Activated CD4-positive, alpha-beta T cell treated with anti-CD3 and anti-CD28 coated beads, Interleukin-2, amount 10 ng/mL, durations not matched to agents 7 days and 5 days (primary cell): Measurements from ENCODE around the gene TARS3. TPM values are rescaled to one million over a fixed set of nuclear protein-coding genes. Genes with fewer than 3 reads are reported as not detected.
A peak's percentile ranks its signal among the peaks of the same experiment; 100 is the strongest.

Experiments
- CTCF ChIA-PET: fragments of 350-600 bp; sonication (Branson Sonifier 250); formaldehyde crosslinking; loops from one replicate; lab custom pipeline; 2021; ENCODE audit warnings: antibody characterized with exemption; lab: Charles Lee
- POLR2A ChIA-PET: fragments of 350-600 bp; sonication (Branson Sonifier 250); formaldehyde crosslinking; loops from one replicate; lab custom pipeline; 2021; ENCODE audit warnings: antibody characterized with exemption; lab: Charles Lee
- DNase-seq: peaks from one replicate; pipeline ENCODE4 v3.0.0-alpha.2; 2020
- H3K27ac Mint-ChIP-seq: one replicate; pipeline ENCODE4 v1.8.0; 2021; ENCODE audit warnings: mild to moderate bottlenecking, moderate library complexity, mixed read lengths
- H3K27me3 Mint-ChIP-seq: one replicate; pipeline ENCODE4 v1.8.0; 2021; ENCODE audit warnings: mixed read lengths
- H3K36me3 Mint-ChIP-seq: one replicate; pipeline ENCODE4 v1.8.0; 2021; ENCODE audit warnings: low read depth, mixed read lengths
- H3K4me1 Mint-ChIP-seq: one replicate; pipeline ENCODE4 v1.8.0; 2021; ENCODE audit warnings: mixed read lengths
- H3K4me3 Mint-ChIP-seq: one replicate; pipeline ENCODE4 v1.8.0; 2021; ENCODE audit warnings: mild to moderate bottlenecking, moderate library complexity, mixed read lengths
- H3K9me3 Mint-ChIP-seq: one replicate; pipeline ENCODE4 v1.8.0; 2021; ENCODE audit warnings: mixed read lengths
- total RNA-seq, 2 experiments: library from RNA; stranded (reverse); gene quantifications; one replicate each; pipeline ENCODE4 v1.2.3, GENCODE V29; 2021

Gene TARS3
- total RNA-seq, 2 experiments from 2014 or later, result 11.8 to 14.3 TPM

DNA sequence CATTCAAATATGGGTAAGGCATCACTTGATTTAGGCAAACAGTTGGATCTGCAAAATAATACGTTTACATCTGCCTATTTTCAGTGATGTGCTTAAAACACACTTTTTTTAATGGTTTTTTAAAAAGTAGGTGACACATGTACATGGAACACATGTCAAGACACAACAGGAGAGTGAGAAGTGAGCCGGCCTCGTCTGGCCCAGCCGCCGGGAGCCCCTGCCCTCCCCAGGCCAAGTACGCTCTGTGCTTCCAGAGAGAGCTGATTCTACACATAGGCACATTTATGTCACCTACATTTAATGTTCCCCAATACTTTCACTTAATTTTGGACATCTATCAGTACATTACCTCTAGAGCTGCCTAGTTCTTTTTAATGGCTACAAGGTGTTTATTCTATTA, 75.9 kb downstream of the TARS3 start:
- no peak for DNase-seq
- CTCF ChIA-PET, result no interaction called here
- no peak overlapping the region for H3K27ac Mint-ChIP-seq
- no peaks in the 10 kb centered on the region for H3K9me3 Mint-ChIP-seq
- H3K36me3 Mint-ChIP-seq, result peaks cover 34% of the 10 kb centered on the region
- no peaks in the 10 kb centered on the region for H3K27me3 Mint-ChIP-seq
- peaks cover 40% of the 10 kb centered on the region for H3K4me1 Mint-ChIP-seq
- no peak overlapping the region for H3K4me3 Mint-ChIP-seq
- POLR2A ChIA-PET, result no interaction called here

DNA sequence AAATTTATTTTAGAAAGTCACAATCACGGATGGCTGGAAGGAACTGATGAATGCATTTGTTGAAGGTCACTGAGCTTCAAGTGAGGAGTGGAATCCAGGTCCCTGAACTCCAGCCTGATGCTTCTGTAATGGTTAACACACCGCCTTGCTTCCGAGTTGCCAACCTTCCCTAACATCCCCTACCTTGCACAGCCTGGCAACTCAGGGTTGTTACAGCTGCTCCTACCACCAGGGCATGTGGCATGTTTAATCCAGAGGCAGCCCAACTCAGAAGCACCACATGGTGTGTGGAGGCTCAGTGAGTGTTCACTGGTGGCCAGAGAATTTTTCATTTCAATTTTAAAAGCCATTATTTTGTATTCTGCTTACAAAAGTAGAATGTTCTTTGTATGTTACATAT, 77.0 kb downstream of the TARS3 start:
- peaks cover 47% of the 10 kb centered on the region for H3K4me1 Mint-ChIP-seq
- H3K9me3 Mint-ChIP-seq, result no peaks in the 10 kb centered on the region
- POLR2A ChIA-PET, result no interaction called here
- no peak overlapping the region for H3K4me3 Mint-ChIP-seq
- peaks cover 39% of the 10 kb centered on the region for H3K36me3 Mint-ChIP-seq
- no peaks in the 10 kb centered on the region for H3K27me3 Mint-ChIP-seq
- CTCF ChIA-PET, result interaction anchor here (1.0 kb wide), 1 partner anchor 345 kb away, joined by 3 read pairs; no protein-coding TSS in a partner anchor
- H3K27ac Mint-ChIP-seq, result no peak overlapping the region
- no peak for DNase-seq

- Mint-ChIP-seq H3K9me3 (no peaks in the 10 kb centered on the region), H3K4me3 (no peak overlapping the region), H3K4me1 (peaks cover 53% of the 10 kb centered on the region), H3K27ac (no peak overlapping the region), H3K36me3 (peaks cover 44% of the 10 kb centered on the region), H3K27me3 (no peaks in the 10 kb centered on the region)
- ChIA-PET POLR2A (no interaction called here), CTCF (interaction anchor here (1.0 kb wide), 1 partner anchor 345 kb away, joined by 3 read pairs; no protein-coding TSS in a partner anchor)
- DNase-seq, result no peak
Measured at GRCh38 chr15:101646672-101647071, 77.6 kb downstream of the TARS3 start.

DNA sequence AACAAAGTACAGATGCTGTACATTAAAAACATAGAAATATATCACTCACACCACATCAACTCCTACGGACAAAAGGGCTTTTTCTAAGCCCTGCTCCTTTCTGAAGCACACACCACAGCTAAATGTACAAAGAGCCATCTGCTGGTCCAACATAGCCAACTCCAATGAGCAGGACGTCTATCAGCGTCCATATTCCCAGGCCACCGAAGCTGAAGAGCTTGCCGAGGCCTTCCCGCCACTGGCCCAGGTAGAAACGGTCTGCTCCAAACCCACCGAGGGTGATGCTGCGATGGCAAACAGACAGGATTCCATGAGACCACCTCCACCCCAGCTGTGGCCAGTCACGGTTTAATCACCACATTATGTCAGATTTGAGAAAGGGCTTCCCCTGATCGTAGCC, 81.9 kb downstream of the TARS3 start:
- Mint-ChIP-seq H3K4me1 (peaks cover 37% of the 10 kb centered on the region), H3K36me3 (peaks cover 45% of the 10 kb centered on the region), H3K4me3 (no peak overlapping the region), H3K27me3 (no peaks in the 10 kb centered on the region), H3K9me3 (no peaks in the 10 kb centered on the region), H3K27ac (peak overlapping the region; percentile 93)
- no peak for DNase-seq
- ChIA-PET POLR2A (no interaction called here), CTCF (interaction anchor here (0.5 to 2.0 kb wide), 7 partner anchors 10 to 354 kb away, joined by 3 to 16 read pairs (median 4); partner anchors contain the start of gene TM2D3)

DNA sequence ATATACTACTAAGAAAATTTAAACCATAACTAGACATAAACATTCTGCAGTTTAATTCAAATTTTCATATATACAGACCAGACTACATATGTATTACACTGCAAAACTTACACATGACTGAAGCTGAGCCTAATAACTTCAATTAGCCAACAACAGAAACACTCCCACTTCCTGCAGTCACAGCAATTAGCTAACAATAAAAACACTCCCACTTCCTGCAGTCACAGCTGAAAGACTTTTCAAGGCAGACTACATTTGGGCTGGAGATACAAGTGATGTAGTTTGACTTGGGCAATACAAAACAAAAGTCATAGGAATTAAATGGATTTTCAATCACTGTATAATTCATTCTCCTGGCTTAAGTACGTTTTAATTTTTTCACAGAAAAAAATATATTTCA, 82.4 kb downstream of the TARS3 start:
- CTCF ChIA-PET, result interaction anchor here (0.5 to 2.0 kb wide), 8 partner anchors 10 to 359 kb away, joined by 3 to 16 read pairs (median 4); partner anchors contain the start of gene TM2D3
- H3K9me3 Mint-ChIP-seq, result no peaks in the 10 kb centered on the region
- no peaks in the 10 kb centered on the region for H3K27me3 Mint-ChIP-seq
- H3K4me1 Mint-ChIP-seq, result peaks cover 37% of the 10 kb centered on the region
- POLR2A ChIA-PET, result no interaction called here
- H3K36me3 Mint-ChIP-seq, result peaks cover 44% of the 10 kb centered on the region
- H3K27ac Mint-ChIP-seq, result peak overlapping the region; percentile 93
- H3K4me3 Mint-ChIP-seq, result no peak overlapping the region
- DNase-seq, result peak; percentile 35

DNA sequence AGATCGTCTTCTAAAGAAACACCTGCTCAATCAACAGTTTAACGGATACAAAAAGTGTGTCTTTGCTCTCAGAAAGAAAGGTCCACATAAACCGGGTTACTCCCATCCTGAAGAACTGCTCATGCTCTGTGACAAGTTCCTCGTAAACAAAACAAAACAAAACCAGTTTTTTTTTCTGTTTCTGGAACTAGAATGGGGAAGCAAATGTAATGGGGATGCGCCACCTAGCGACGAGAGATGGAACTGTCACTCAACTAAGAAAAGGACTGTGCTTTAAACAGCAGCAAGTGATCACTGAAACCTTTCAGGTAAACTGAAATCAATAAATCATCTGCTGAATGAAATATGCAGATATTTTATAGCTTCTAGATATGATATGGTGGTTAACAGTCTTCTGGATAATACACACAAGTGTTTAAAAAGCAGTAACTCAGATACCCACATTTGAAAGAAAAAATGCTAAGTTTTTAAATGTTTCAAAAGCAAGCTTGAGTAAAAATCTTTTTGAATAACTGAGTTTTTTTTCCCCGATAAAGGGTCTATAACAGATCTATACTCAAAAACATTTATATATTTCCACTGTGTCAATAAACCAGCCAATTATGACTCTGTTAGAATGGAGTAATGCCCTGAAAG, 83.0 kb downstream of the TARS3 start:
- ChIA-PET CTCF (interaction anchor here (0.7 to 2.0 kb wide), 10 partner anchors 8 to 358 kb away, joined by 3 to 16 read pairs (median 4); partner anchors contain the start of genes SNRPA1 and TM2D3), POLR2A (no interaction called here)
- Mint-ChIP-seq H3K27ac (peak overlapping the region; percentile 93), H3K4me3 (no peak overlapping the region), H3K4me1 (peaks cover 37% of the 10 kb centered on the region), H3K9me3 (no peaks in the 10 kb centered on the region), H3K27me3 (no peaks in the 10 kb centered on the region), H3K36me3 (peaks cover 44% of the 10 kb centered on the region)
- DNase-seq, result peak; percentile 83

GRCh38 chr15:101639667-101640066, 84.6 kb downstream of the TARS3 start:
- no peaks in the 10 kb centered on the region for H3K9me3 Mint-ChIP-seq
- H3K27ac Mint-ChIP-seq, result peak overlapping the region; percentile 93
- peaks cover 27% of the 10 kb centered on the region for H3K4me1 Mint-ChIP-seq
- H3K27me3 Mint-ChIP-seq, result no peaks in the 10 kb centered on the region
- H3K4me3 Mint-ChIP-seq, result no peak overlapping the region
- peaks cover 30% of the 10 kb centered on the region for H3K36me3 Mint-ChIP-seq
- DNase-seq, result no peak
- CTCF ChIA-PET, result interaction anchor here (1.1 to 1.3 kb wide), 2 partner anchors 342 to 351 kb away, joined by 3 to 5 read pairs; no protein-coding TSS in a partner anchor
- POLR2A ChIA-PET, result no interaction called here

DNA sequence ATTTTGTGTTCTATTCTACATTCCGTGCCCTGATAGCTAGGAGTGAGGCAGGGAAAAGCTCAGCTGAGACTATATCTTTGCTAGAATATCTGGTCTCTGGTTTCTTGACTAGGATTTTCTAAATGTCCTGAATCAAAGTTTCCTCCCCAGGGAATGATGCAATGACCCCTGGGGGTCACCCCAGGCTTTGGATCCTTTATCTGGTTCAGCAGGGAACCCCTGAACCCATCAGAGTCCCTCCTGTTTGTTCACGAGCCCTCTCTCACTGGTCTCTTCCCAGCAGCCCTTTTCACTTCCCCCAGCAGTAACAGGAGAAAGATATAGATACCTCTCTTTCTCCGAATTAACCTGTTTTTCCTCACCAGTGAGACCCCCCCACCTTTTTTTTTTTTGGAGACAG, 86.4 kb downstream of the TARS3 start:
- ChIA-PET POLR2A (no interaction called here), CTCF (interaction anchor here (0.7 to 1.7 kb wide), 3 partner anchors 13 to 746 kb away, joined by 3 to 5 read pairs (median 3); no protein-coding TSS in a partner anchor)
- no peak for DNase-seq

DNA sequence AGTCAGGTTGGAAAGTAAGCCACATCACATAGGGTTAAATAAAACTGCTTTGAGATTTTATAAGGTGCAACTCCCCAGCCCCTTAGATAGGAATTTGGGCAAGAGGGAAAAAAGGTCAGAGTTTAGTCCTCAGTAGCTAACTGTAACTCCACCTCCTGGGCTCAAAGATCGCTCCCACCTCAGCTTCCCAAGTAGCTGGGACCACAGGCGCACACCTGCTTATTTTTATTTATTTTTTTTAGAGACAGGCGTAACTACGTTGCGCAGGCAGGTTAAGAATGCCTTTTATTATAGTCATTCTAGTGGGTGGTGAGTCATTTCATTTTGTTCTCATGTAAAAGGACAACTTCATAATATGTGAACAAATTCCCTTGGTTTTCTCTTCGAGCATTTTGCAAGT, 86.8 kb downstream of the TARS3 start:
- H3K27me3 Mint-ChIP-seq, result no peaks in the 10 kb centered on the region
- H3K36me3 Mint-ChIP-seq, result peaks cover 26% of the 10 kb centered on the region
- H3K27ac Mint-ChIP-seq, result no peak overlapping the region
- ChIA-PET CTCF (interaction anchor here (0.9 to 1.7 kb wide), 3 partner anchors 12 to 319 kb away, joined by 3 to 5 read pairs (median 3); no protein-coding TSS in a partner anchor), POLR2A (no interaction called here)
- no peak for DNase-seq
- H3K4me1 Mint-ChIP-seq, result peaks cover 20% of the 10 kb centered on the region
- H3K9me3 Mint-ChIP-seq, result no peaks in the 10 kb centered on the region
- no peak overlapping the region for H3K4me3 Mint-ChIP-seq

More for the DNA sequence above, 86.4 kb downstream of the TARS3 start:
- no peak overlapping the region for H3K27ac Mint-ChIP-seq
- no peak overlapping the region for H3K4me3 Mint-ChIP-seq
- H3K27me3 Mint-ChIP-seq, result no peaks in the 10 kb centered on the region
- H3K4me1 Mint-ChIP-seq, result peaks cover 23% of the 10 kb centered on the region
- H3K36me3 Mint-ChIP-seq, result peaks cover 26% of the 10 kb centered on the region
- no peaks in the 10 kb centered on the region for H3K9me3 Mint-ChIP-seq

GRCh38 chr15:101637038-101637437, 87.2 kb downstream of the TARS3 start:
- H3K27ac Mint-ChIP-seq, result no peak overlapping the region
- ChIA-PET CTCF (interaction anchor here (0.9 to 1.7 kb wide), 3 partner anchors 12 to 319 kb away, joined by 3 to 5 read pairs (median 3); no protein-coding TSS in a partner anchor), POLR2A (no interaction called here)
- peaks cover 15% of the 10 kb centered on the region for H3K4me1 Mint-ChIP-seq
- no peaks in the 10 kb centered on the region for H3K9me3 Mint-ChIP-seq
- H3K4me3 Mint-ChIP-seq, result no peak overlapping the region
- peaks cover 22% of the 10 kb centered on the region for H3K36me3 Mint-ChIP-seq
- no peak for DNase-seq
- H3K27me3 Mint-ChIP-seq, result no peaks in the 10 kb centered on the region

GRCh38 chr15:101635944-101636727, 88.1 kb downstream of the TARS3 start:
- CTCF ChIA-PET, result interaction anchor here (0.7 to 1.7 kb wide), 4 partner anchors 11 to 1517 kb away, joined by 3 to 5 read pairs (median 3); no protein-coding TSS in a partner anchor
- POLR2A ChIA-PET, result no interaction called here
- H3K36me3 Mint-ChIP-seq, result peaks cover 17% of the 10 kb centered on the region
- no peak for DNase-seq
- H3K4me3 Mint-ChIP-seq, result no peak overlapping the region
- peaks cover 7% of the 10 kb centered on the region for H3K4me1 Mint-ChIP-seq
- no peaks in the 10 kb centered on the region for H3K9me3 Mint-ChIP-seq
- no peak overlapping the region for H3K27ac Mint-ChIP-seq
- H3K27me3 Mint-ChIP-seq, result no peaks in the 10 kb centered on the region

DNA sequence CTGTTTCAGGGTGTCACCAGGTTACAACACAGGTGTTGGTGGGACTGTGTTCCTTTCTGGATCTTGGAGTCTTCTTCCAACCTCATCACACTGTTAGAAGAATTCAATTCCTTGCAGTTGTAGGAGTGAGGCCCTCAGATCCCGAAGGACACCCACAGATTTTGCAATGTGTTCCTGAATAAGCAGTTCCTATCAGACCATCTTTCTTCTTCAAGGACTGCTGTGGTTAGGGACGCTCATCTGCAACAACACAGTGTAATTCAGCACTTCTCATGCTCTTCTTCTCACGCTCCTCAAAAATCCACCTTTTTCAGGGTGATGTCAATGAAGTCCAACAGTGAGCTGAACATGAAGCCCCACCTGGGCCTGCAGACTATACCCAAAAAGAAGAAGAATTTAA, 90.9 kb downstream of the TARS3 start:
- H3K36me3 Mint-ChIP-seq, result peaks cover 5% of the 10 kb centered on the region
- no peak overlapping the region for H3K4me3 Mint-ChIP-seq
- no peak for DNase-seq
- H3K27ac Mint-ChIP-seq, result no peak overlapping the region
- ChIA-PET CTCF (interaction anchor here (0.6 kb wide), 1 partner anchor 350 kb away, joined by 3 read pairs; no protein-coding TSS in a partner anchor), POLR2A (no interaction called here)
- no peaks in the 10 kb centered on the region for H3K9me3 Mint-ChIP-seq
- no peaks in the 10 kb centered on the region for H3K27me3 Mint-ChIP-seq
- H3K4me1 Mint-ChIP-seq, result no peaks in the 10 kb centered on the region
